ENCODE measurements around the gene DNAH11. TPM values are rescaled to one million over a fixed set of nuclear protein-coding genes. Genes with fewer than 3 reads are reported as not detected.

DNAH11 gene
- total RNA-seq, 1 donor from 2014 or later = 1.7 TPM

DNA sequence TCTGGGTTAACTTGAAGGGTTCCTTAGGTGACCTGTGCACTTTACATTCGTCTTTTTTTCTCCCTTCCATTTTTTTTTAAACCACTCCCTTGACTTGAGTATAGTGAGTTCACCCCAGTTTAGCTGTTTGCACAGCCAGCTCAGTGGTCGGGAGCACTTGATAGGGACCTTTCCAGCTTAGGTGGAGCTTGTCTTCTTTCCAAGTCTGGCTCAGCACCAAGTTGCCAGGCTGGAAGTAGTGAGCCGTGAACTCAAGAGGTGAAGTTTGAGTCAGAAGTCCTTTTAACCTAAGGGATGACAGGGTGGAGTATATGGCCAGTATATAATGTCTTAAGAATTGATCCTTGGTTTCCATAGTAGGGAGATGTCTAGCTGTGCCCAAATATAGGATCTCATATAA, 7.2 kb downstream of the DNAH11 start:
- no peak for TF ChIP-seq POLR2AphosphoS5 (IDR thresholded peaks at IDR 0.05; ENCODE audit: insufficient read depth in 1 of 2, low read depth in 1 of 2)
- no peak for TF ChIP-seq POLR2A (IDR thresholded peaks at IDR 0.05)
- TF ChIP-seq, protein P1, sequence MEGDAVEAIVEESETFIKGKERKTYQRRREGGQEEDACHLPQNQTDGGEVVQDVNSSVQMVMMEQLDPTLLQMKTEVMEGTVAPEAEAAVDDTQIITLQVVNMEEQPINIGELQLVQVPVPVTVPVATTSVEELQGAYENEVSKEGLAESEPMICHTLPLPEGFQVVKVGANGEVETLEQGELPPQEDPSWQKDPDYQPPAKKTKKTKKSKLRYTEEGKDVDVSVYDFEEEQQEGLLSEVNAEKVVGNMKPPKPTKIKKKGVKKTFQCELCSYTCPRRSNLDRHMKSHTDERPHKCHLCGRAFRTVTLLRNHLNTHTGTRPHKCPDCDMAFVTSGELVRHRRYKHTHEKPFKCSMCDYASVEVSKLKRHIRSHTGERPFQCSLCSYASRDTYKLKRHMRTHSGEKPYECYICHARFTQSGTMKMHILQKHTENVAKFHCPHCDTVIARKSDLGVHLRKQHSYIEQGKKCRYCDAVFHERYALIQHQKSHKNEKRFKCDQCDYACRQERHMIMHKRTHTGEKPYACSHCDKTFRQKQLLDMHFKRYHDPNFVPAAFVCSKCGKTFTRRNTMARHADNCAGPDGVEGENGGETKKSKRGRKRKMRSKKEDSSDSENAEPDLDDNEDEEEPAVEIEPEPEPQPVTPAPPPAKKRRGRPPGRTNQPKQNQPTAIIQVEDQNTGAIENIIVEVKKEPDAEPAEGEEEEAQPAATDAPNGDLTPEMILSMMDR (IDR thresholded peaks at IDR 0.05) = no peak
- intact Hi-C loops (cut with DNase I) = no loop called here
- H3K36me3 ChIP-seq = no peaks in the 10 kb centered on the region
- H3K27ac ChIP-seq = no peak overlapping the region
- H3K9me3 ChIP-seq = no peaks in the 10 kb centered on the region
- no peaks in the 10 kb centered on the region for H3K27me3 ChIP-seq
- H3K4me1 ChIP-seq = no peaks in the 10 kb centered on the region
- no peak for DNase-seq (ENCODE audit: extremely low spot score in 2 of 2)
- no peak overlapping the region for H3K4me3 ChIP-seq

DNA sequence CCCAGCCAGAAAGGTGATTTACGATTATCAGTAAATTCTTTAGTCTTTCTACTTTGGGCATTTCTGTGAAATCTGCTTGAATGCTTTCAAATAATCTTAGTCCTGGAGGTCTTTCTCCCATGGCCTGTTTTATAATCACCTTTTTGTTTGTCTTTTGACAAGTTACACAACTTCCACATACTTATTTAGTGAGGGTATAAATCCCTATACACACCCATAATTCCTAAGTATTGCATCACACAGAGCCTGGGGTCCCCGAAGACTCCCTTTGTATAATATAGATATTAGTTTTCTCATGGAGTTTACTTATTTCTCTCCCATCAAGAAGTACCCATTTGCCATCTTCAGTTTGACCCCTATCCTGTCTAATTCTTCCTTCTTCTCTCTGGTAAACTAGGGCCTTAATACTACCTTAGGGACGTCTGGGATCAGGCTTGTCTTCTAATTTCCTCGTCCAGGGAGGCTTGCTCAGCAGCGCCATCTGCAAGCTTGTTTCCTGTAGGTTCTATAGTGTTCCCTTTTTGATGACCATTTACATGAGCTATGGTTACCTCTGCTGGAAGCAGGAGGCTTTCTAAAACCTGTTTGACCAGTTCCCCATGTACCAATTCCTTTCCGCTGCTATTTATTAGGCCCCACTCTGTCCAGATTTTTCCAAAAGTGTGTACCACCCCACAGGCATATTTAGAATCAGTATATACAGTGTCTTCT, 8.1 kb downstream of the DNAH11 start:
- Histone ChIP-seq H3K27me3 (no peaks in the 10 kb centered on the region), H3K27ac (no peak overlapping the region), H3K9me3 (no peaks in the 10 kb centered on the region), H3K36me3 (no peaks in the 10 kb centered on the region), H3K4me3 (no peak overlapping the region), H3K4me1 (no peaks in the 10 kb centered on the region)
- TF ChIP-seq, protein P1 (IDR thresholded peaks at IDR 0.05) = no peak
- TF ChIP-seq POLR2A (IDR thresholded peaks at IDR 0.05) (no peak), POLR2AphosphoS5 (IDR thresholded peaks at IDR 0.05; ENCODE audit: insufficient read depth in 1 of 2, low read depth in 1 of 2) (no peak)
- DNase-seq (ENCODE audit: extremely low spot score in 2 of 2) = no peak
- intact Hi-C loops (cut with DNase I) = no loop called here

DNA sequence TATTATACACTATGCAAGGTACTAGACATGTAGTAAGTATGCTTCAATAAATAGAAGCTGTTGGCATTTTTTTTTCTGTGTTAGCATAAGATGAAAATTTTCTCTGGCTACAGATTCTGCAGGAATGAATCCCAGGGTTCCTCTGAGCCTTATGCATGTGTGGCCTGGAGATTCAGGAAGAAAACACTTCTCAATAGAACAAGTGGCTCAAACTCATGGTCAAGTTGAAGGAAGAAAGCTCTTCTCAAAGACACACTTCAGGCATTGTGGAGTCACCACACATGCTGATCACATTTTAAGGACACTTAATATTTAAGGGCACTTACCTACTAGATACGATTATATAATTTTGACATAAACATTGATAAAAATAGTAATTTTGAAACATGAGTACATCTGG, 19.5 kb downstream of the DNAH11 start:
- H3K4me3 ChIP-seq = no peak overlapping the region
- intact Hi-C loops (cut with DNase I) = no loop called here
- H3K9me3 ChIP-seq = no peaks in the 10 kb centered on the region
- no peak for DNase-seq (ENCODE audit: extremely low spot score in 2 of 2)
- no peaks in the 10 kb centered on the region for H3K4me1 ChIP-seq
- TF ChIP-seq POLR2A (IDR thresholded peaks at IDR 0.05) = no peak
- TF ChIP-seq, protein P1 (IDR thresholded peaks at IDR 0.05) = no peak
- no peak for TF ChIP-seq POLR2AphosphoS5 (IDR thresholded peaks at IDR 0.05; ENCODE audit: insufficient read depth in 1 of 2, low read depth in 1 of 2)
- no peak overlapping the region for H3K27ac ChIP-seq
- H3K27me3 ChIP-seq = no peaks in the 10 kb centered on the region
- no peaks in the 10 kb centered on the region for H3K36me3 ChIP-seq

DNA sequence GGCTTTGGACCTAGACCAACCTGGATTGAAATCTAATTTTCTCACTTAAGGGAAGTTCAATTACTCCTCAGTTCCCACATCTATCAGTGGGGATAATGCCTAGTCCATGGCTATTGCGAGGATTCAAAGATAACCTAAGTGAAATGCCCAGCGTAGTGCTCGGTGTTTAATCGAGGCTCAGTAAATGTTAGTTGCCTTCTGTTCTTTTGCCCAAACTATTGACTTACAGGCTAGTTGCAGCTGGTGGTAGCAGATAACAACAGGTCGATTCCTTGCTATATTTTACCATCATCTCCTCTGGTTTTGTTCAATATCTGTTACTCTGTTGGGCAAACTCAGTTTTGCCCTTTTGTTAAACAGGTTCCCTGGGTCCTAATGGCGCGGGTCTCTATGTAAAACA, 22.8 kb downstream of the DNAH11 start:
- DNase-seq (ENCODE audit: extremely low spot score in 2 of 2) = no peak
- Histone ChIP-seq H3K4me3 (no peak overlapping the region), H3K27me3 (no peaks in the 10 kb centered on the region), H3K9me3 (no peaks in the 10 kb centered on the region), H3K36me3 (no peaks in the 10 kb centered on the region), H3K27ac (no peak overlapping the region), H3K4me1 (no peaks in the 10 kb centered on the region)
- TF ChIP-seq POLR2A (IDR thresholded peaks at IDR 0.05) (no peak), POLR2AphosphoS5 (IDR thresholded peaks at IDR 0.05; ENCODE audit: insufficient read depth in 1 of 2, low read depth in 1 of 2) (no peak)
- TF ChIP-seq, protein P1 (IDR thresholded peaks at IDR 0.05) = no peak
- intact Hi-C loops (cut with DNase I) = no loop called here

DNA sequence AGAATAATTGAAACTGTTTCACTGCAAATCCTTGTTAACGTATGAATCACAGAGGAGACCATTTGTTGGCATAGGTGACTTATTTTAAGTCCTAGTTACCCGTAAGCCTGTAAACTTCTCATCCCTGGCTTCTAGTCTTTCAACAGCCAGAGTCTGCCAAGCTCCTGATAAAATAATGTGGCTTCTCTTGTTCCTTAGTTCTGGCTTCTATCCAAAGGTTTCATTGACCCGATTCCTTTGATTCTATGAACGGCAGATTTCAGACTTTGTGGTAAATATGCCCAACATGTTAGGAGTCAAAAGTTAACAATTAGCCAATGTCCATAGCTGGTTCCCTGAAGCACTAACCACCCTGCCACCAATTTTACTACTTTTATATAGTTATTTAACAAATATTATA, 23.3 kb downstream of the DNAH11 start:
- Histone ChIP-seq H3K27me3 (no peaks in the 10 kb centered on the region), H3K27ac (no peak overlapping the region), H3K9me3 (no peaks in the 10 kb centered on the region), H3K4me1 (no peaks in the 10 kb centered on the region), H3K4me3 (no peak overlapping the region), H3K36me3 (no peaks in the 10 kb centered on the region)
- intact Hi-C loops (cut with DNase I) = no loop called here
- TF ChIP-seq POLR2A (IDR thresholded peaks at IDR 0.05) (no peak), POLR2AphosphoS5 (IDR thresholded peaks at IDR 0.05; ENCODE audit: insufficient read depth in 1 of 2, low read depth in 1 of 2) (no peak)
- TF ChIP-seq, protein P1 (IDR thresholded peaks at IDR 0.05) = no peak
- no peak for DNase-seq (ENCODE audit: extremely low spot score in 2 of 2)

All from vagina (tissue), 2 donors.